ENCODE results near the gene CARM1.

- no peak for TF ChIP-seq CTCF (IDR thresholded peaks at IDR 0.05 in 2 of 3, conservative IDR thresholded peaks at IDR 0.05 in 1 of 3; ENCODE audit: borderline replicate concordance in 1 of 3, insufficient read depth in 1 of 3, low read depth in 2 of 3, low read length in 2 of 3)
- no peak for TF ChIP-seq SRF (IDR thresholded peaks at IDR 0.05; ENCODE audit: low read depth)
- no peak for TF ChIP-seq JUND (IDR thresholded peaks at IDR 0.05)
- no peak for TF ChIP-seq SP1 (IDR thresholded peaks at IDR 0.05; ENCODE audit: low read depth)
- TF ChIP-seq POLR2AphosphoS5 (IDR thresholded peaks at IDR 0.05; ENCODE audit: low read depth, low read length) = no peak
- TF ChIP-seq EZH2 (IDR thresholded peaks at IDR 0.05) = no peak
These were observed 94.0 kb downstream of the CARM1 start for GRCh38 chr19:10965398-10965797.
